K562 (cell line): ENCODE data around the gene MERTK. TPM values are rescaled to one million over a fixed set of nuclear protein-coding genes. Genes with fewer than 3 reads are reported as not detected.
A peak's percentile ranks its signal among the peaks of the same experiment; 100 is the strongest.

ENCODE experiments used
- ARID1B ChIP-seq: fragments of 450-650 bp; IDR thresholded peaks from 2 replicates; pipeline ENCODE4 v1.6.1; 2016; ENCODE audit warnings: antibody characterized with exemption, mild to moderate bottlenecking, inconsistent platforms
- DPF2 ChIP-seq: fragments of 450-650 bp; IDR thresholded peaks from 2 replicates; pipeline ENCODE4 v1.6.1; 2016
- GATA2 ChIP-seq: sonication (generic); formaldehyde crosslinking; IDR thresholded peaks from 2 replicates; pipeline ENCODE4 v1.4.0; 2020; ENCODE audit warnings: mild to moderate bottlenecking, missing genetic modification reagents
- HMGXB4 ChIP-seq: sonication (generic); formaldehyde crosslinking; IDR thresholded peaks from 2 replicates; pipeline ENCODE4 v1.8.1; 2023; ENCODE audit warnings: mild to moderate bottlenecking, missing genetic modification reagents
- KDM1A ChIP-seq, 2 experiments: fragments of 450-650 bp; IDR thresholded peaks; 2 replicates each; pipeline ENCODE4 v1.6.1; 2016; ENCODE audit warnings: mild to moderate bottlenecking in 2 of 2
- MAZ ChIP-seq, 2 experiments: fragments of 450-650 bp in 1 of 2; sonication (generic) in 1 of 2; formaldehyde crosslinking; IDR thresholded peaks in 1 of 2; conservative IDR thresholded peaks in 1 of 2; 2 replicates each; pipeline versions ENCODE4 v1.4.0 to v1.5.0; 2020; ENCODE audit warnings: mild to moderate bottlenecking in 1 of 2, missing genetic modification reagents in 1 of 2
- MTA2 ChIP-seq: fragments of 450-650 bp; IDR thresholded peaks from 2 replicates; pipeline ENCODE4 v1.6.1; 2016; ENCODE audit warnings: low read depth
- NFIC ChIP-seq: fragments of 450-650 bp; IDR thresholded peaks from 2 replicates; pipeline ENCODE4 v1.6.1; 2017; ENCODE audit warnings: mild to moderate bottlenecking, inconsistent platforms
- PRMT5 ChIP-seq: sonication (generic); formaldehyde crosslinking; IDR thresholded peaks from 2 replicates; pipeline ENCODE4 v1.5.0; 2020; ENCODE audit warnings: missing genetic modification reagents
- SRSF9 ChIP-seq: fragments of 200-400 bp; formaldehyde crosslinking; IDR thresholded peaks from 2 replicates; pipeline ENCODE4 v1.6.1; 2017; ENCODE audit warnings: low read depth, low read length, borderline replicate concordance
- SUPT5H ChIP-seq: fragments of 450-650 bp; IDR thresholded peaks from 2 replicates; pipeline ENCODE4 v1.6.1; 2016
- TCF3 ChIP-seq: sonication (generic); formaldehyde crosslinking; IDR thresholded peaks from 2 replicates; pipeline ENCODE4 v1.4.0; 2020; ENCODE audit warnings: mild to moderate bottlenecking, missing genetic modification reagents
- ZFP36 ChIP-seq: fragments of 150-350 bp; IDR thresholded peaks from 2 replicates; pipeline ENCODE4 v1.6.1; 2018; ENCODE audit warnings: low read length, low read depth; ENCODE audit not compliant: partially characterized antibody
- ZKSCAN8 ChIP-seq: fragments of 200-800 bp; sonication (Bioruptor generic); IDR thresholded peaks from 2 replicates; pipeline ENCODE4 v1.6.1; 2016; ENCODE audit warnings: missing genetic modification characterization, missing compliant biosample characterization
- ZNF217 ChIP-seq: sonication (generic); formaldehyde crosslinking; IDR thresholded peaks from 2 replicates; pipeline ENCODE4 v1.8.0; 2022; ENCODE audit warnings: mild to moderate bottlenecking, missing genetic modification reagents
- polyA plus RNA-seq, 8 experiments: library from polyadenylated mRNA; depleted of rRNA in 4 of 8; stranded (reverse) in 5 of 8; unstranded in 3 of 8; fragments of >200 nt; fragmentation: Nextera tagmentation in 2 of 8; fragmentation: Illumina TruSeq in 1 of 8; extraction: Ambion mirVana in 2 of 8; extraction: Trizol in 1 of 8; gene quantifications; 2 replicates each; pipeline versions ENCODE4 v1.2.1 to v1.2.3, GENCODE V29; 2011 to 2014; ENCODE audit warnings: inconsistent platforms in 1 of 8, missing spikeins in 1 of 8
- total RNA-seq, 7 experiments: library from RNA; depleted of rRNA in 6 of 7; stranded (reverse); fragments of >200 nt in 6 of 7; fragmentation: Illumina TruSeq in 2 of 7; extraction: Trizol in 2 of 7; gene quantifications; 2 replicates each; pipeline versions ENCODE4 v1.2.1 to v1.2.3, GENCODE V29; 2011 to 2021; ENCODE audit warnings: low replicate concordance in 1 of 7
- TF ChIP-seq, protein P1 (sequence below): fragments of 200-400 bp; formaldehyde crosslinking; IDR thresholded peaks from 2 replicates; pipeline ENCODE4 v1.6.1; 2017; ENCODE audit warnings: mild to moderate bottlenecking, low read depth, low read length, moderate library complexity
- TF ChIP-seq, protein P2 (sequence below): sonication (generic); formaldehyde crosslinking; IDR thresholded peaks from 2 replicates; pipeline ENCODE4 v1.8.0; 2022; ENCODE audit warnings: mild to moderate bottlenecking, missing genetic modification reagents
- TF ChIP-seq, protein P3 (sequence below): sonication (generic); formaldehyde crosslinking; IDR thresholded peaks from 2 replicates; pipeline ENCODE4 v1.8.0; 2023; ENCODE audit warnings: mild to moderate bottlenecking, missing genetic modification reagents
- TF ChIP-seq, protein P4 (sequence below): fragments of 450-650 bp; formaldehyde crosslinking; IDR thresholded peaks from 2 replicates; pipeline ENCODE4 v1.4.0; 2020; ENCODE audit warnings: mild to moderate bottlenecking, moderate library complexity

The MERTK gene
- total and polyA plus RNA-seq, 9 of the 15 experiments (the other 6 are each of a cell fraction or from before 2014, with no cell fraction given) = 0.23 to 1.6 (median 0.74) TPM

DNA sequence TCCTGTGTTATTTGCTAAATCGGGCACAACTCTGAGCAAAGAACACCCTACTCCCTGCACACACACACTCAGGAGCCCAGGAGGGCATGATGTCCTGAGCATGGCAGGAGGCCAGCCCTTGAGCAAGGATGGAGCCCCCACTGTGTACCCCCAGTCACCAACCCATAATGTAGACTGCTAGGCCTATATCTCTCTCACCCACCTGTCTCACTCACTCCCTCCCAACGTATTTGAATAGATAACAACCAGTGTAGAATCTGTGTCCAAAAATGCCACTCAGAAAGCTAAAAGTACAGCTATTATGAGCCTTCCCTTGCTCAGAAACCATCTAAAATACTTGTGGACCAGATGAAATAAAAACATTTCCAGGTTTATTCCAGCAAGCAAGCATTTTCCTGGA lies 29.3 kb downstream of the MERTK start (continued):
- TF ChIP-seq, protein P1, sequence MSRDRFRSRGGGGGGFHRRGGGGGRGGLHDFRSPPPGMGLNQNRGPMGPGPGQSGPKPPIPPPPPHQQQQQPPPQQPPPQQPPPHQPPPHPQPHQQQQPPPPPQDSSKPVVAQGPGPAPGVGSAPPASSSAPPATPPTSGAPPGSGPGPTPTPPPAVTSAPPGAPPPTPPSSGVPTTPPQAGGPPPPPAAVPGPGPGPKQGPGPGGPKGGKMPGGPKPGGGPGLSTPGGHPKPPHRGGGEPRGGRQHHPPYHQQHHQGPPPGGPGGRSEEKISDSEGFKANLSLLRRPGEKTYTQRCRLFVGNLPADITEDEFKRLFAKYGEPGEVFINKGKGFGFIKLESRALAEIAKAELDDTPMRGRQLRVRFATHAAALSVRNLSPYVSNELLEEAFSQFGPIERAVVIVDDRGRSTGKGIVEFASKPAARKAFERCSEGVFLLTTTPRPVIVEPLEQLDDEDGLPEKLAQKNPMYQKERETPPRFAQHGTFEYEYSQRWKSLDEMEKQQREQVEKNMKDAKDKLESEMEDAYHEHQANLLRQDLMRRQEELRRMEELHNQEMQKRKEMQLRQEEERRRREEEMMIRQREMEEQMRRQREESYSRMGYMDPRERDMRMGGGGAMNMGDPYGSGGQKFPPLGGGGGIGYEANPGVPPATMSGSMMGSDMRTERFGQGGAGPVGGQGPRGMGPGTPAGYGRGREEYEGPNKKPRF = no peak
- TF ChIP-seq, protein P2, sequence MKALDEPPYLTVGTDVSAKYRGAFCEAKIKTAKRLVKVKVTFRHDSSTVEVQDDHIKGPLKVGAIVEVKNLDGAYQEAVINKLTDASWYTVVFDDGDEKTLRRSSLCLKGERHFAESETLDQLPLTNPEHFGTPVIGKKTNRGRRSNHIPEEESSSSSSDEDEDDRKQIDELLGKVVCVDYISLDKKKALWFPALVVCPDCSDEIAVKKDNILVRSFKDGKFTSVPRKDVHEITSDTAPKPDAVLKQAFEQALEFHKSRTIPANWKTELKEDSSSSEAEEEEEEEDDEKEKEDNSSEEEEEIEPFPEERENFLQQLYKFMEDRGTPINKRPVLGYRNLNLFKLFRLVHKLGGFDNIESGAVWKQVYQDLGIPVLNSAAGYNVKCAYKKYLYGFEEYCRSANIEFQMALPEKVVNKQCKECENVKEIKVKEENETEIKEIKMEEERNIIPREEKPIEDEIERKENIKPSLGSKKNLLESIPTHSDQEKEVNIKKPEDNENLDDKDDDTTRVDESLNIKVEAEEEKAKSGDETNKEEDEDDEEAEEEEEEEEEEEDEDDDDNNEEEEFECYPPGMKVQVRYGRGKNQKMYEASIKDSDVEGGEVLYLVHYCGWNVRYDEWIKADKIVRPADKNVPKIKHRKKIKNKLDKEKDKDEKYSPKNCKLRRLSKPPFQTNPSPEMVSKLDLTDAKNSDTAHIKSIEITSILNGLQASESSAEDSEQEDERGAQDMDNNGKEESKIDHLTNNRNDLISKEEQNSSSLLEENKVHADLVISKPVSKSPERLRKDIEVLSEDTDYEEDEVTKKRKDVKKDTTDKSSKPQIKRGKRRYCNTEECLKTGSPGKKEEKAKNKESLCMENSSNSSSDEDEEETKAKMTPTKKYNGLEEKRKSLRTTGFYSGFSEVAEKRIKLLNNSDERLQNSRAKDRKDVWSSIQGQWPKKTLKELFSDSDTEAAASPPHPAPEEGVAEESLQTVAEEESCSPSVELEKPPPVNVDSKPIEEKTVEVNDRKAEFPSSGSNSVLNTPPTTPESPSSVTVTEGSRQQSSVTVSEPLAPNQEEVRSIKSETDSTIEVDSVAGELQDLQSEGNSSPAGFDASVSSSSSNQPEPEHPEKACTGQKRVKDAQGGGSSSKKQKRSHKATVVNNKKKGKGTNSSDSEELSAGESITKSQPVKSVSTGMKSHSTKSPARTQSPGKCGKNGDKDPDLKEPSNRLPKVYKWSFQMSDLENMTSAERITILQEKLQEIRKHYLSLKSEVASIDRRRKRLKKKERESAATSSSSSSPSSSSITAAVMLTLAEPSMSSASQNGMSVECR (CRISPR knock-in tag) = no peak
- TF ChIP-seq TCF3 (CRISPR knock-in tag) = peak; percentile 88
- TF ChIP-seq DPF2 = peak; percentile 71; the same call in 1 of the 2 replicates
- TF ChIP-seq ARID1B = peak; percentile 89
- TF ChIP-seq MAZ (CRISPR knock-in tag; conservative IDR thresholded peaks at IDR 0.05 in 1 of 2, IDR thresholded peaks at IDR 0.05 in 1 of 2) = peak in 1 of 2 experiments; percentile 31; a peak in 1 of 4 replicates
- TF ChIP-seq ZNF217 (CRISPR knock-in tag) = no peak
- peak; percentile 30 for TF ChIP-seq ZFP36
- TF ChIP-seq SUPT5H = no peak
- TF ChIP-seq PRMT5 (CRISPR knock-in tag) = no peak
- TF ChIP-seq MTA2 = peak; percentile 57
- TF ChIP-seq GATA2 (CRISPR knock-in tag) = peak; percentile 75
- TF ChIP-seq SRSF9 = no peak
- no peak for TF ChIP-seq HMGXB4 (CRISPR knock-in tag)
- peak; percentile 44 to 53; a peak in 3 of 4 replicates for TF ChIP-seq KDM1A (IDR thresholded peaks at IDR 0.05)
- TF ChIP-seq NFIC = peak; percentile 63
- TF ChIP-seq, protein P3, sequence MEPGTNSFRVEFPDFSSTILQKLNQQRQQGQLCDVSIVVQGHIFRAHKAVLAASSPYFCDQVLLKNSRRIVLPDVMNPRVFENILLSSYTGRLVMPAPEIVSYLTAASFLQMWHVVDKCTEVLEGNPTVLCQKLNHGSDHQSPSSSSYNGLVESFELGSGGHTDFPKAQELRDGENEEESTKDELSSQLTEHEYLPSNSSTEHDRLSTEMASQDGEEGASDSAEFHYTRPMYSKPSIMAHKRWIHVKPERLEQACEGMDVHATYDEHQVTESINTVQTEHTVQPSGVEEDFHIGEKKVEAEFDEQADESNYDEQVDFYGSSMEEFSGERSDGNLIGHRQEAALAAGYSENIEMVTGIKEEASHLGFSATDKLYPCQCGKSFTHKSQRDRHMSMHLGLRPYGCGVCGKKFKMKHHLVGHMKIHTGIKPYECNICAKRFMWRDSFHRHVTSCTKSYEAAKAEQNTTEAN (CRISPR knock-in tag) = no peak
- TF ChIP-seq, protein P4, sequence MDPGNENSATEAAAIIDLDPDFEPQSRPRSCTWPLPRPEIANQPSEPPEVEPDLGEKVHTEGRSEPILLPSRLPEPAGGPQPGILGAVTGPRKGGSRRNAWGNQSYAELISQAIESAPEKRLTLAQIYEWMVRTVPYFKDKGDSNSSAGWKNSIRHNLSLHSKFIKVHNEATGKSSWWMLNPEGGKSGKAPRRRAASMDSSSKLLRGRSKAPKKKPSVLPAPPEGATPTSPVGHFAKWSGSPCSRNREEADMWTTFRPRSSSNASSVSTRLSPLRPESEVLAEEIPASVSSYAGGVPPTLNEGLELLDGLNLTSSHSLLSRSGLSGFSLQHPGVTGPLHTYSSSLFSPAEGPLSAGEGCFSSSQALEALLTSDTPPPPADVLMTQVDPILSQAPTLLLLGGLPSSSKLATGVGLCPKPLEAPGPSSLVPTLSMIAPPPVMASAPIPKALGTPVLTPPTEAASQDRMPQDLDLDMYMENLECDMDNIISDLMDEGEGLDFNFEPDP (CRISPR knock-in tag) = no peak
- TF ChIP-seq ZKSCAN8 = no peak
